ENCODE measurements around the gene LAG3.

LAG3 gene

GRCh38 chr12:6784761-6785160 lies 12.4 kb downstream of the LAG3 start:
- no peak overlapping the region for H3K27ac ChIP-seq
- no peak for DNase-seq (ENCODE audit: low spot score)
- TF ChIP-seq CTCF (conservative IDR thresholded peaks at IDR 0.05; ENCODE audit: low read depth): no peak
- ChIA-PET POLR2A (ENCODE audit: low non-redundant PET) (no interaction called here), CTCF (interaction anchor here (1.2 kb wide), 1 partner anchor 32 kb away, joined by 4 read pairs; the partner anchor contains the start of gene MLF2)

- ChIA-PET CTCF (interaction anchor here (0.6 kb wide), 1 partner anchor 11 kb away, joined by 4 read pairs; no protein-coding TSS in a partner anchor), POLR2A (ENCODE audit: low non-redundant PET) (no interaction called here)
- no peak overlapping the region for H3K27ac ChIP-seq
- no peak for DNase-seq (ENCODE audit: low spot score)
- TF ChIP-seq CTCF (conservative IDR thresholded peaks at IDR 0.05; ENCODE audit: low read depth): no peak
Measured at GRCh38 chr12:6786416-6787094, 14.2 kb downstream of the LAG3 start.

- ChIA-PET POLR2A (ENCODE audit: low non-redundant PET) (no interaction called here), CTCF (no interaction called here)
- no peak overlapping the region for H3K27ac ChIP-seq
- no peak for TF ChIP-seq CTCF (conservative IDR thresholded peaks at IDR 0.05; ENCODE audit: low read depth)
- no peak for DNase-seq (ENCODE audit: low spot score)
Measured at GRCh38 chr12:6787309-6787708, 15.0 kb downstream of the LAG3 start.

GRCh38 chr12:6788972-6789924 lies 16.9 kb downstream of the LAG3 start, which contains the start of gene CD4:
TSS of gene CD4 (plus strand) at chr12:6789528. CDS start at chr12:6800139, 10,611 bp downstream.
- TF ChIP-seq CTCF (conservative IDR thresholded peaks at IDR 0.05; ENCODE audit: low read depth): no peak
- CTCF ChIA-PET: interaction anchor here (1.0 kb wide), 1 partner anchor 22 kb away, joined by 3 read pairs; no protein-coding TSS in a partner anchor
- POLR2A ChIA-PET (ENCODE audit: low non-redundant PET): interaction anchor here (0.6 kb wide), 1 partner anchor 97 kb away, joined by 3 read pairs; no protein-coding TSS in a partner anchor
- DNase-seq (ENCODE audit: low spot score): no peak
- no peak within 1 kb of the TSS for H3K27ac ChIP-seq

GRCh38 chr12:6790496-6791150 lies 18.3 kb downstream of the LAG3 start:
- no peak for DNase-seq (ENCODE audit: low spot score)
- POLR2A ChIA-PET (ENCODE audit: low non-redundant PET): no interaction called here
- CTCF ChIA-PET: interaction anchor here (0.6 kb wide), 1 partner anchor 13 kb away, joined by 4 read pairs; no protein-coding TSS in a partner anchor
- no peak overlapping the region for H3K27ac ChIP-seq
- TF ChIP-seq CTCF (conservative IDR thresholded peaks at IDR 0.05; ENCODE audit: low read depth): no peak

Measured in RWPE1 (cell line).